ENCODE results near the gene CDKN2B-AS1.

Gene CDKN2B-AS1

DNA sequence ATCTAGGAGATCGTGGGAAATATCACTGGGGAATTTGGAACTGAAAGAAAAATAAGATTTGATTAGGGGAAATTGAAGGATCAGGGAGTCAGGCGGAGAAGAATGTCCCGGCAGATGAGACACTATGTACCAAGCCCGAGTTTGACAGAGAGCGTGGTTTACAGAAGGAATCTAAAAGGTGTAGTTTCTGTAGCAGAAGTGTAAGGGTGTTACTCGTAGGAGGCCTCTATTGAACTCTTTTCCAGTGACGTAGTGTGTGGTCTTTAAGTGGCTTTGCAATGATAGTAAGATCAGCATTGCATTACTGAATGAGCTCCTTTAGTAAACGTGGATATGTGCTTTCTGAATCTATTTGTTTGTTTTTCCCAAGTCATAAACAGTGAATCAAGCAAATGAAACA lies 73.8 kb downstream of the CDKN2B-AS1 start:
- Histone ChIP-seq H3K4me3 (ENCODE audit: low read depth in 1 of 5, low read length in 5 of 5) (no peak overlapping the region), H3K36me3 (ENCODE audit: control insufficient read depth in 5 of 5, insufficient read depth in 5 of 5, low read length in 5 of 5) (no peaks in the 10 kb centered on the region), H3K27me3 (ENCODE audit: control insufficient read depth in 5 of 5, insufficient read depth in 4 of 5, low read length in 5 of 5) (no peaks in the 10 kb centered on the region), H3K4me1 (ENCODE audit: control insufficient read depth in 5 of 5, insufficient read depth in 5 of 5, low read length in 5 of 5) (peaks cover 0 to 7% (median 3%) of the 10 kb centered on the region in 5 donors), H3K9me3 (ENCODE audit: control insufficient read depth in 5 of 5, low read length in 5 of 5) (no peaks in the 10 kb centered on the region), H3K9ac (ENCODE audit: low read length in 5 of 5) (no peak overlapping the region), H3K27ac (ENCODE audit: low read depth, low read length) (peak overlapping the region; percentile 24)

DNA sequence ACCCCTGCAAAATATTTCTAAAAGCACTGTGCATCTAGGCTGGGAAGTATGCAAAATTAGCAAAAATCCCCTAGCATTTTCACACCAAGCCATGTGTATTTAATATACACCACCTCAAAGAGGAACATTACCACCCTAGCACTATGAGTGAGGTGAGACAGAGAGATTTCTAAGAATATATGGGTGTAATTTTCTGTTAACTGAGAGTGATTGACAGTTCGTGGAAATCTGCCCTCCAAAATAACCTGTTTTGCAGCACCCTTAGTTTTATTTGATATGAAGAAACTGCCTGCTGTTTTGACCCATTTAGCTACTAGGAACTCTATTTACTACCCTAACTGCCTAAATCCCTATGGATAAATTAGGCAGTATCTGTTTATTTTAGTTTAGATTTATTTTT lies 78.8 kb downstream of the CDKN2B-AS1 start:
- Histone ChIP-seq H3K36me3 (ENCODE audit: control insufficient read depth in 5 of 5, insufficient read depth in 5 of 5, low read length in 5 of 5) (no peaks in the 10 kb centered on the region), H3K27ac (ENCODE audit: low read depth, low read length) (peak overlapping the region; percentile 56), H3K9ac (ENCODE audit: low read length in 5 of 5) (no peak overlapping the region), H3K4me3 (ENCODE audit: low read depth in 1 of 5, low read length in 5 of 5) (no peak overlapping the region), H3K4me1 (ENCODE audit: control insufficient read depth in 5 of 5, insufficient read depth in 5 of 5, low read length in 5 of 5) (peaks cover 0 to 9% (median 3%) of the 10 kb centered on the region in 5 donors), H3K9me3 (ENCODE audit: control insufficient read depth in 5 of 5, low read length in 5 of 5) (no peaks in the 10 kb centered on the region), H3K27me3 (ENCODE audit: control insufficient read depth in 5 of 5, insufficient read depth in 4 of 5, low read length in 5 of 5) (no peaks in the 10 kb centered on the region)

DNA sequence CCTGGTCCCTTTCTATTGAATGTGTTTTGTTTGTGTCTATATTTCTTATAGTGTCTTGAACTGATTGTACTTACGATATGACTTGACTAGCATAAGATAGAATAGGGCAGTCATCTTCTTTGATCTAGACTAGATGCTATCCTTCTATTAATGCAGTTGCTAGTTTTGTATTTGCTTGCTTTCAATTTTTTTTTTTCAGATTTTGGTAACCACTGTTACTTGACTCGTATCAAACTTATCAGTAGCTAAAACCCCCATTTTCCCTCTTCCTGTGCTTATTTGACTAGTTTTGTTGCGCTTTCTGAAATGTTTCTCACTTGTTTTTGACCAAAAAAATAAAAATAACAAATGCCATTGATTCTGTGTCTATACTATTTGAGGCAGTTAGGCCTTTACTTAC lies 83.5 kb downstream of the CDKN2B-AS1 start:
- Histone ChIP-seq H3K4me1 (ENCODE audit: control insufficient read depth in 5 of 5, insufficient read depth in 5 of 5, low read length in 5 of 5) (peaks cover 3 to 32% (median 18%) of the 10 kb centered on the region in 5 donors), H3K4me3 (ENCODE audit: low read depth in 1 of 5, low read length in 5 of 5) (no peak overlapping the region), H3K9me3 (ENCODE audit: control insufficient read depth in 5 of 5, low read length in 5 of 5) (no peaks in the 10 kb centered on the region), H3K9ac (ENCODE audit: low read length in 5 of 5) (no peak overlapping the region), H3K27me3 (ENCODE audit: control insufficient read depth in 5 of 5, insufficient read depth in 4 of 5, low read length in 5 of 5) (no peaks in the 10 kb centered on the region), H3K36me3 (ENCODE audit: control insufficient read depth in 5 of 5, insufficient read depth in 5 of 5, low read length in 5 of 5) (no peaks in the 10 kb centered on the region), H3K27ac (ENCODE audit: low read depth, low read length) (peak overlapping the region; percentile 91)

DNA sequence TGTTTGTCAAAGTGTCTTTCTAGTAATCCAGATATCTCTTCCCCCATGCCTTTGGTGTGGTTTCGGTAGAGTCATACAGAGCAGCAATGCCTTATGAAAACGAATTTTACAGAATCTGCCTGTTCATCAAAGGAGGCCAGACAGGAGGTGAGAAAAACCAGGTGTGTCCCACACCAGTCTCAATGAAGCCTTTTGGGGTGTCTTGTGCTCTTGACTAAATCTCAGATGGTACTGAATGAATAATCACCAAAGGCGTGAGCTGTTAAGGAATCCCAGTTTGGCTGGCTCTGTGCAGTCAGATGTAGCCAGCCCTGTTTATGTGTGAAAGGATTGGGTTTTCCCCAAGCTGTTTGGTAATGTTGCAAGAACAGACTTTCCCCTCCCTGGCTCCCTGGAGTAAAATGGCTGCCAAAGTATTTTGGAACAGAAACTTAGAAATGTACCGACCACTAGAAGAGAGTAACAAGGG lies 85.3 kb downstream of the CDKN2B-AS1 start:
- peaks cover 7 to 31% (median 21%) of the 10 kb centered on the region in 5 donors for H3K4me1 ChIP-seq (ENCODE audit: control insufficient read depth in 5 of 5, insufficient read depth in 5 of 5, low read length in 5 of 5)
- peak overlapping the region; percentile 91 for H3K27ac ChIP-seq (ENCODE audit: low read depth, low read length)

DNA sequence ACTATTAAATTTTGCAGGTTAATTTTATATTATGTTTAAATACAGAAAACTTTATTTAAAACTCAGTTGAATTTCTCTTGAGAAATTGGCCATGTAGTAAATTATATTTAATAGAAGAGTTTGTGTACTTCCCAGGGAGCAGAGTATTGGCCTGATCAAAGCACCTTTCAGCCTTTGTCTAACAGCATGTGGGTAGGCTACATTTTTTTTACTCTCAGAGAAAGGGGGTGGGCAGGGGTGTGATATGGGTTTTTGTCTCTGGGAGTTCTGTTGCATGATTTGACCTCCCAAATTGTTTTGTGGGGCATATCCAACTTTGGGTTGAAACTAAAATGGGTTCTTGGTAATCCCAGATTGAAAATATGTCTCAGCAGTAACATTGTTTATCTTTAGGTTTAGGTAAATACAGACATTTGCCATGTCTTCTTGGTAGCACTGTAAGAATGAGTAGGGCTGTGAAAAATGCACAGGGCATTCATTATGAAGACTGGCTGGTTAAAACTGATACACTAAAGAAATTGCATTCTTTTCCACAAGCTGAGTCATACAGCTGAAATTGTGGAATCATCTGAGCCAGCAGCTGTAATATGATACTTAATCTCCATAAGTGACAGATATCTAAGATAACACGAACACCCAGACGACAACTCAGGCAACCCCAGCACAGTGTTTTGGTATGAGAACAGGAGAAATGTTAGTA lies 89.9 kb downstream of the CDKN2B-AS1 start:
- Histone ChIP-seq H3K9me3 (ENCODE audit: control insufficient read depth in 5 of 5, low read length in 5 of 5) (no peaks in the 10 kb centered on the region), H3K27me3 (ENCODE audit: control insufficient read depth in 5 of 5, insufficient read depth in 4 of 5, low read length in 5 of 5) (no peaks in the 10 kb centered on the region), H3K4me3 (ENCODE audit: low read depth in 1 of 5, low read length in 5 of 5) (no peak overlapping the region), H3K27ac (ENCODE audit: low read depth, low read length) (peak overlapping the region; percentile 80), H3K9ac (ENCODE audit: low read length in 5 of 5) (no peak overlapping the region), H3K36me3 (ENCODE audit: control insufficient read depth in 5 of 5, insufficient read depth in 5 of 5, low read length in 5 of 5) (no peaks in the 10 kb centered on the region), H3K4me1 (ENCODE audit: control insufficient read depth in 5 of 5, insufficient read depth in 5 of 5, low read length in 5 of 5) (peaks cover 8 to 41% (median 25%) of the 10 kb centered on the region in 5 donors)

More for the DNA sequence above, 85.3 kb downstream of the CDKN2B-AS1 start:
- no peaks in the 10 kb centered on the region for H3K36me3 ChIP-seq (ENCODE audit: control insufficient read depth in 5 of 5, insufficient read depth in 5 of 5, low read length in 5 of 5)
- H3K27me3 ChIP-seq (ENCODE audit: control insufficient read depth in 5 of 5, insufficient read depth in 4 of 5, low read length in 5 of 5): no peaks in the 10 kb centered on the region
- no peak overlapping the region for H3K4me3 ChIP-seq (ENCODE audit: low read depth in 1 of 5, low read length in 5 of 5)
- peak overlapping the region in 2 of 5 donors; percentile 9 to 29 for H3K9ac ChIP-seq (ENCODE audit: low read length in 5 of 5)
- no peaks in the 10 kb centered on the region for H3K9me3 ChIP-seq (ENCODE audit: control insufficient read depth in 5 of 5, low read length in 5 of 5)

DNA sequence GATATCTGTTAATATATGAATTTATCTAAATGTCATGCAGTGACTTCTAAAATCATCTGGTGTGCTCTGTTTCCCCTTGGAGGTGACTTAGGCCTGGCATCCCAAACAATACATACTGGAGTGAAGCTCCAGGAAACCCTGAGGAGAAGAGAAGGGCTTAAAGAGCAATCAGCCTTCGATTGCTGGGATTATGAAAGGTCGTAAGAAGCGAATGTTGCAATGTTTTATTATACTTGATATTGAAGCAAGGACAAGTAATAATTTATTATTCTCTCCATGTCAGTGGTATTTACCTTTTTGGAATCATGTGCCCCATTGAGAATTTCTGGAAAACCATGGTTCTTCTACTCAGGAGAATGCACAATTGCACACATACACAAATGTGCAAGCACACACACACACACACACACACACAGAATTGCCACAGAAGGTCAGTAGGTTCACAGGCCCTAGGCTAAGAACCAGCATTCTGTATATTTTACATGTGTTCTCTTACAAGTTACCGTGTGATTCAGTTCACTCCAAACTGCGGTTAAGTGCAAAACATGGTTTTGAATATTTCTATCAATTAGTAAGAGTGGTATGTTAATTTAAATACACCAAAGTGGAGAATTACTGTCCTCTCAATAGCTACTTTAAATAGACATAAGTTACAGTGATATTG lies 93.6 kb downstream of the CDKN2B-AS1 start:
- H3K4me1 ChIP-seq (ENCODE audit: control insufficient read depth in 5 of 5, insufficient read depth in 5 of 5, low read length in 5 of 5): peaks cover 0 to 19% (median 13%) of the 10 kb centered on the region in 5 donors
- no peak overlapping the region for H3K9ac ChIP-seq (ENCODE audit: low read length in 5 of 5)
- no peaks in the 10 kb centered on the region for H3K9me3 ChIP-seq (ENCODE audit: control insufficient read depth in 5 of 5, low read length in 5 of 5)
- H3K4me3 ChIP-seq (ENCODE audit: low read depth in 1 of 5, low read length in 5 of 5): no peak overlapping the region
- no peaks in the 10 kb centered on the region for H3K27me3 ChIP-seq (ENCODE audit: control insufficient read depth in 5 of 5, insufficient read depth in 4 of 5, low read length in 5 of 5)
- H3K27ac ChIP-seq (ENCODE audit: low read depth, low read length): peak overlapping the region; percentile 73
- no peaks in the 10 kb centered on the region for H3K36me3 ChIP-seq (ENCODE audit: control insufficient read depth in 5 of 5, insufficient read depth in 5 of 5, low read length in 5 of 5)

DNA sequence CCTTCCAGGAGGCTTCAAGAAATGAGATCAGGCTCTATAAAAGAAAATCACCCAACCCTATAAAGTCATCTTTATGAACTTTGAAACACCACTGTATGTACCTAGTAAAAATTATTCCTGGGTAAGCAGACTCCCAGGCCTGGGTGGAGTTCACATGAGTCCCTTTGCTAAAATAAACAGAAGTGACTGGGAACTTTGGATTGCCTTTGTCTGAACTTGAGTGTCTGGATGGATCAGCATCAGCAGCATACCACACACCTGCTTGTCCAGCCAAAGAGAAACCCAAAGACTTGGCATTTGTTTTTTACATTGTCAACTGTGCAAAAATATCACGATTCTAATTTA lies 94.1 kb downstream of the CDKN2B-AS1 start:
- Histone ChIP-seq H3K27me3 (ENCODE audit: control insufficient read depth in 5 of 5, insufficient read depth in 4 of 5, low read length in 5 of 5) (no peaks in the 10 kb centered on the region), H3K27ac (ENCODE audit: low read depth, low read length) (no peak overlapping the region), H3K4me1 (ENCODE audit: control insufficient read depth in 5 of 5, insufficient read depth in 5 of 5, low read length in 5 of 5) (peaks cover 0 to 19% (median 13%) of the 10 kb centered on the region in 5 donors)

DNA sequence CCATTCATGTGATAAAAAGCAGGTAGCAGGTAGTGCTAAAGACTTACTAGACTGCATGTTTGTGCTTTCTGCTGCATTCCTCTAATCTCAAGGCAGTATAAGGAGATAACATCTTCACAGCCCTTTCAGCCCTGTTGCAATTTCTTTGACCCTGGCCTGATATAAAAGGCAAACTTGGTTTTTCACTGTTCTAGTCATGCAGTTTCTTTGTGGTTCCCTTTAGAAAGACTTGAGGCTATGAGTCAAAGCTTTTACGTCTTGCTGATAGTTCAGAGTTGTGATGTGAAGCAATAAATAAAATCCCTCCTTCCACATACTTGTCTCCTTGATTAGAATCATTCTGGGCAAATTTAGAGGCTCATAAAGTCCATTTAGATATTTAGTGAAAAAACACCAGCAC lies 103.1 kb downstream of the CDKN2B-AS1 start:
- Histone ChIP-seq H3K27me3 (ENCODE audit: control insufficient read depth in 5 of 5, insufficient read depth in 4 of 5, low read length in 5 of 5) (no peaks in the 10 kb centered on the region), H3K4me3 (ENCODE audit: low read depth in 1 of 5, low read length in 5 of 5) (no peak overlapping the region), H3K36me3 (ENCODE audit: control insufficient read depth in 5 of 5, insufficient read depth in 5 of 5, low read length in 5 of 5) (no peaks in the 10 kb centered on the region), H3K9ac (ENCODE audit: low read length in 5 of 5) (no peak overlapping the region), H3K9me3 (ENCODE audit: control insufficient read depth in 5 of 5, low read length in 5 of 5) (no peaks in the 10 kb centered on the region), H3K27ac (ENCODE audit: low read depth, low read length) (peak overlapping the region; percentile 9), H3K4me1 (ENCODE audit: control insufficient read depth in 5 of 5, insufficient read depth in 5 of 5, low read length in 5 of 5) (peaks cover 0 to 28% (median 9%) of the 10 kb centered on the region in 5 donors)

More for the DNA sequence above, 94.1 kb downstream of the CDKN2B-AS1 start:
- Histone ChIP-seq H3K9me3 (ENCODE audit: control insufficient read depth in 5 of 5, low read length in 5 of 5) (no peaks in the 10 kb centered on the region), H3K36me3 (ENCODE audit: control insufficient read depth in 5 of 5, insufficient read depth in 5 of 5, low read length in 5 of 5) (no peaks in the 10 kb centered on the region), H3K4me3 (ENCODE audit: low read depth in 1 of 5, low read length in 5 of 5) (no peak overlapping the region), H3K9ac (ENCODE audit: low read length in 5 of 5) (no peak overlapping the region)

DNA sequence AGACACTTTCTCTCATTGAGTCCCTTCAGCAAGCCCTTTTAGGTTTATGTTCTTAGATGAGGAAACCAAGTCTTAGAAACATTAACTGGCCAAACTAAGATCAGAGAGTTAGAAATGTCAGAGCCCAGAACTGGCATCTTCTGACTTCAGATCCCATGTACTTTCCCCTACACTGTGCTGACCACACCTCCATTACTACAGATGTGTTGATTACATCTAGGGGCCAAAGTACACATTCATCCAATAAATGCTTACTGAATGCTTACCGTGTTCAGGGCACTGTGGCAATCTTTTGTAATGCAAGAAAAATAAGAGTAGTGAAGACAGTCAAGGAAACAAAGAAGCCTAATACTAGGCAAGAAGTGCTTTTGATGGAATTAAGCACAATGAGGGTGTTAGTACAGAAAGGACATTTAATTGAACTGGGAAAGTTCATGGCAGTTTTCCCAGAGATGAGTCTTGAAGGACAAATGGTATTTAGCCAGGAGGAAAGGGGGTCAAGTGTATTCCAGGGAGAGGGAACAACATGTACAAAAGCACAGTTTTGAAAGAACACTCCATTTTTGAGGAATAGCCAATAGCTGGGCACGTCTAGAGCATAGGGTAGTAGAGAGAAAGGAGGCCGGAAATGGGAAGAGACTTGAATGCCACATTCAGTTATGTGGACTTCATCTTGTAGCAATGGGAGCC lies 104.2 kb downstream of the CDKN2B-AS1 start:
- H3K4me3 ChIP-seq (ENCODE audit: low read depth in 1 of 5, low read length in 5 of 5): no peak overlapping the region
- H3K9ac ChIP-seq (ENCODE audit: low read length in 5 of 5): peak overlapping the region in 1 of 5 donors; percentile 30
- H3K36me3 ChIP-seq (ENCODE audit: control insufficient read depth in 5 of 5, insufficient read depth in 5 of 5, low read length in 5 of 5): no peaks in the 10 kb centered on the region
- peaks cover 0 to 30% (median 9%) of the 10 kb centered on the region in 5 donors for H3K4me1 ChIP-seq (ENCODE audit: control insufficient read depth in 5 of 5, insufficient read depth in 5 of 5, low read length in 5 of 5)
- no peaks in the 10 kb centered on the region for H3K27me3 ChIP-seq (ENCODE audit: control insufficient read depth in 5 of 5, insufficient read depth in 4 of 5, low read length in 5 of 5)
- no peaks in the 10 kb centered on the region for H3K9me3 ChIP-seq (ENCODE audit: control insufficient read depth in 5 of 5, low read length in 5 of 5)
- H3K27ac ChIP-seq (ENCODE audit: low read depth, low read length): peak overlapping the region; percentile 68

DNA sequence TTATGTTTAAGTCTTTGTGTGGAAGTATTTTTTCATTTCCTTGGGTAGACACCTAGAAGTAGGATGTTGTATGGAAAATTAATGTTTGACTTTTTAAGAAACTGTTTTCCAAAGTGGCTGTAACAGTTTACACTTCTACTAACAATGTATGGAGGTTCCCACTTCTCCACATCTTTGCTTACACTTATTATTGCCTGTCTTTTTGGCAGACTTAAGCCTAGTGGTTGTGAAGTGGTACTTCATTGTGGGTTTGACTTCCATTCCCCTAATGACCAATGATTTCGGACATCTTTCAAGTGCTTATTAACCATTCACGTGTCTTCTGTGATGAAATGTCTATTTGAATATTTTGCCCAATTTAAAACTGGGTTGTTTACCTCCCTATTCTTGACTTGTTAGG lies 106.0 kb downstream of the CDKN2B-AS1 start:
- Histone ChIP-seq H3K9me3 (ENCODE audit: control insufficient read depth in 5 of 5, low read length in 5 of 5) (no peaks in the 10 kb centered on the region), H3K27me3 (ENCODE audit: control insufficient read depth in 5 of 5, insufficient read depth in 4 of 5, low read length in 5 of 5) (no peaks in the 10 kb centered on the region), H3K27ac (ENCODE audit: low read depth, low read length) (no peak overlapping the region), H3K4me1 (ENCODE audit: control insufficient read depth in 5 of 5, insufficient read depth in 5 of 5, low read length in 5 of 5) (peaks cover 0 to 33% (median 16%) of the 10 kb centered on the region in 5 donors), H3K9ac (ENCODE audit: low read length in 5 of 5) (no peak overlapping the region), H3K36me3 (ENCODE audit: control insufficient read depth in 5 of 5, insufficient read depth in 5 of 5, low read length in 5 of 5) (no peaks in the 10 kb centered on the region), H3K4me3 (ENCODE audit: low read depth in 1 of 5, low read length in 5 of 5) (no peak overlapping the region)

Data from subcutaneous abdominal adipose tissue (tissue), 5 donors.